ENCODE measurements around the gene ELL2.

ELL2 gene

GRCh38 chr5:95996904-95997723 is 35.5 kb upstream of the ELL2 start:
- Histone ChIP-seq H3K4me2 (ENCODE audit: low read length) (no peak overlapping the region), H3K4me3 (ENCODE audit: low read depth, low read length) (no peak overlapping the region), H3K36me3 (ENCODE audit: control insufficient read depth, insufficient read depth, low read length) (no peaks in the 10 kb centered on the region), H3K4me1 (no peaks in the 10 kb centered on the region), H3K27me3 (ENCODE audit: control insufficient read depth, insufficient read depth, low read length) (no peaks in the 10 kb centered on the region), H2AFZ (no peak overlapping the region), H3K9ac (no peak overlapping the region), H3K27ac (no peak overlapping the region), H3K79me2 (no peaks in the 10 kb centered on the region), H3K9me3 (ENCODE audit: control insufficient read depth, low read length) (no peaks in the 10 kb centered on the region)
- no peak for TF ChIP-seq CTCF (IDR thresholded peaks at IDR 0.05)

- Histone ChIP-seq H3K79me2 (no peaks in the 10 kb centered on the region), H3K4me2 (ENCODE audit: low read length) (no peak overlapping the region), H3K4me3 (ENCODE audit: low read depth, low read length) (no peak overlapping the region), H3K9me3 (ENCODE audit: control insufficient read depth, low read length) (no peaks in the 10 kb centered on the region), H3K27ac (no peak overlapping the region), H3K4me1 (no peaks in the 10 kb centered on the region), H3K36me3 (ENCODE audit: control insufficient read depth, insufficient read depth, low read length) (no peaks in the 10 kb centered on the region), H2AFZ (no peak overlapping the region), H3K9ac (no peak overlapping the region), H3K27me3 (ENCODE audit: control insufficient read depth, insufficient read depth, low read length) (no peaks in the 10 kb centered on the region)
- no peak for TF ChIP-seq CTCF (IDR thresholded peaks at IDR 0.05)
Observed at GRCh38 chr5:95995962-95996489, 34.4 kb upstream of the ELL2 start.

- Histone ChIP-seq H3K9me3 (ENCODE audit: control insufficient read depth, low read length) (no peaks in the 10 kb centered on the region), H3K4me1 (no peaks in the 10 kb centered on the region), H3K4me3 (ENCODE audit: low read depth, low read length) (no peak overlapping the region), H3K27me3 (ENCODE audit: control insufficient read depth, insufficient read depth, low read length) (no peaks in the 10 kb centered on the region), H3K36me3 (ENCODE audit: control insufficient read depth, insufficient read depth, low read length) (no peaks in the 10 kb centered on the region), H2AFZ (no peak overlapping the region), H3K4me2 (ENCODE audit: low read length) (no peak overlapping the region), H3K9ac (no peak overlapping the region), H3K27ac (no peak overlapping the region), H3K79me2 (no peaks in the 10 kb centered on the region)
- no peak for TF ChIP-seq CTCF (IDR thresholded peaks at IDR 0.05)
Observed at GRCh38 chr5:95993776-95994175, 32.1 kb upstream of the ELL2 start.

GRCh38 chr5:95993266-95993665 is 31.6 kb upstream of the ELL2 start:
- H3K27me3 ChIP-seq (ENCODE audit: control insufficient read depth, insufficient read depth, low read length) = no peaks in the 10 kb centered on the region

More at GRCh38 chr5:95993266-95993665, 31.6 kb upstream of the ELL2 start:
- Histone ChIP-seq H3K36me3 (ENCODE audit: control insufficient read depth, insufficient read depth, low read length) (no peaks in the 10 kb centered on the region), H3K4me3 (ENCODE audit: low read depth, low read length) (no peak overlapping the region), H3K4me1 (no peaks in the 10 kb centered on the region), H3K9ac (no peak overlapping the region), H2AFZ (no peak overlapping the region), H3K9me3 (ENCODE audit: control insufficient read depth, low read length) (no peaks in the 10 kb centered on the region), H3K4me2 (ENCODE audit: low read length) (no peak overlapping the region), H3K79me2 (no peaks in the 10 kb centered on the region), H3K27ac (no peak overlapping the region)
- no peak for TF ChIP-seq CTCF (IDR thresholded peaks at IDR 0.05)

All from parathyroid adenoma (tissue), 2 donors.